Astrocyte of the spinal cord (primary cell): ENCODE measurements around the gene MAPK8.

Source experiments
- DNase-seq: peaks from one replicate; pipeline ENCODE4 v3.0.0; 2011; ENCODE audit warnings: low read depth, low spot score
- H3K4me3 ChIP-seq: 2 replicates; pipeline ENCODE4 v1.5.1; 2011; ENCODE audit warnings: low read depth, mild to moderate bottlenecking, low read length, moderate library complexity
- CTCF ChIP-seq: IDR thresholded peaks from 2 replicates; pipeline ENCODE4 v1.5.1; 2012; ENCODE audit warnings: low read depth, mild to moderate bottlenecking, low read length, inconsistent platforms
- in situ Hi-C: cut with HindIII; loops from 2 replicates; pipeline ENCODE4 v1.10.0; 2017; ENCODE audit warnings: low sequenced_read_pairs

MAPK8 gene

GRCh38 chr10:48330269-48330668, 23.8 kb downstream of the MAPK8 start:
- no peak for DNase-seq
- no peak for TF ChIP-seq CTCF
- H3K4me3 ChIP-seq: no peak overlapping the region
- in situ Hi-C loops: no loop called here

DNA sequence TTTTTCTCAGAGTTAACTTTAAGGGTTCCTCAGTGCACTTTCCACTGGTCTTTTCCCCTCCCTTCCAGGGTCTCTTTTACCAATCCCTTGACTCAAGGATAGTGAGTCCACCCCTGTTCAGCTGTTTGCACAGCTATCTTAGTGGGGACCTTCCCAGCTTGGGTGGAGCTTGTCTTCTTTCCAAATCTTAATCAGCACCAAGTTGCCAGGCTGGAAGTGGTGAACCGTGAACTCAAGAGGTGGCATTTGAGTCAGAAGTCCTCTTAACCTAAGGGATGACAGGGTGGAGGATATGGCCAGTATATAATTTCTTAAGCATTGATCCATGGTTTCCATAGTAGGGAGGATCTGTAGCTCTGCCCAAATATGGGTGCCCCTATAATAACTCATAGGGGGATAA, 25.0 kb downstream of the MAPK8 start:
- TF ChIP-seq CTCF: no peak
- DNase-seq: no peak
- no peak overlapping the region for H3K4me3 ChIP-seq
- in situ Hi-C loops: no loop called here

- H3K4me3 ChIP-seq: no peak overlapping the region
- DNase-seq: no peak
- no peak for TF ChIP-seq CTCF
- in situ Hi-C loops: no loop called here
These were observed 25.8 kb downstream of the MAPK8 start for GRCh38 chr10:48332166-48332870.

DNA sequence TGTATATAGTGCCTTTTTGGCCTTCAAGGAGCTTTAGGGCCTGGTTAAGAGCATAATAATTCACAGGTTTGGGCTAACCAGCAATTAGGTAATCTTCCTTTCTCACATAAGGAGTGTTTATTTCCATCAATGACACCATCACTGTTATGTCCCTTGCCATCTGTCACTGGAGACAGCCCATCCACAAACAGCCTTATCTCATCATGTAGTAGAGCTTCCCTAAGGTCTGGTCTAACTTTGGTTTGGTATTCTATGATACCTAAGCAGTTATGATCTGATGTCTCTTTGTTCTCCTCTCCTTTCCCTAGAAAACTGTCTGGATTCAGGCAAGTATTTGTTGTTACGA, 26.4 kb downstream of the MAPK8 start:
- TF ChIP-seq CTCF: no peak
- DNase-seq: no peak
- in situ Hi-C loops: no loop called here
- H3K4me3 ChIP-seq: no peak overlapping the region

DNA sequence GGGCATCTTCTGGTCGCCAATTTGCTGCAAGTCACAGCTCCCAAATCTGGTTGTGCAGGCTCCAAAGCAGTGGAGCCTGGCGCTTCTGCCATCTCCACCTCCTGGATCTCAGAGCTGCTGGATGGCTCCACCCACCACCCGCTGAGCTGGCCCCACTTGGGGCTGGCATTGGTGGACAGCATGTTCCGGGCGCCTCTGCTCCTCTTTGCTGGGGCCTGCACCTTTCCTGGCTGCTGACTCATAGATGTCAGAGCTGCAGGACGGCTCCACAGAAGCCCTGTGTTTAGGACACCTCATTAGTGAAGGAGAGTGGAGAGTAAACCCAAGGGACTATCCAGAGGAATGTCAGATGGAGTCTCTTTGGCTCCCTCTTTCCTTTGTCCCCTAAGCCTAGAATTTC, 27.4 kb downstream of the MAPK8 start:
- no peak for TF ChIP-seq CTCF

DNA sequence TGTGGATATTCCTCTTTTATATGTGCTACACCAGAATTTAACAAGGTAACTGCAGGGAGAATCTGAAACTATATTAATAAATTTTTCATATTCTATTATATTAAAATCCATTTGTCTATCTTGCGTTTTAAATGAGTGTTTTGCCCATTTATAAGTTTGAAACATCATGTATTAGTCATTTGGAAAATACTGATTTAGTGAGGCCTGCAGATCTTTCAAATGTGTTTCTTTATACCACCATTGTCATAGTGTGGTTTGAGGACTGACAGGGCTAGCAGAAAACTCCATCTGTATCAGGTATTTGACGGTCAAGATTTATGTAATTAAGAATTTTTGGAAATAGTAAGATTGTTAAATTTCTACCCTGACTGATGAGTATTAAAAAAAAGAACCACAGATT, 29.3 kb downstream of the MAPK8 start:
- TF ChIP-seq CTCF: no peak
- no peak for DNase-seq
- in situ Hi-C loops: no loop called here
- H3K4me3 ChIP-seq: no peak overlapping the region

More for the DNA sequence above, 27.4 kb downstream of the MAPK8 start:
- H3K4me3 ChIP-seq: no peak overlapping the region
- no peak for DNase-seq
- in situ Hi-C loops: no loop called here
